HG03457 (cell line): Measurements from ENCODE around the gene GLB1L2.
"Not testable (repeated sequence)": the region's sequence is repeated elsewhere in the genome, so short reads cannot be mapped to it uniquely, and the experiment has no call there.

ENCODE experiments used
- ATAC-seq: cut with Tn5 transposase; IDR thresholded peaks from one replicate; pipeline ENCODE4 v1.9.1; 2021; ENCODE audit warnings: moderate number of reproducible peaks; ENCODE audit not compliant: unreplicated experiment

The GLB1L2 gene

GRCh38 chr11:134331354-134332188 lies at the start of gene GLB1L2:
Gene GLB1L2, plus strand, starts transcription at chr11:134331988. Its CDS starts 74 bp downstream, at chr11:134332062.
- ATAC-seq: peak; percentile 60

GRCh38 chr11:134282121-134283045 lies 49.4 kb upstream of the GLB1L2 start:
- no peak for ATAC-seq

DNA sequence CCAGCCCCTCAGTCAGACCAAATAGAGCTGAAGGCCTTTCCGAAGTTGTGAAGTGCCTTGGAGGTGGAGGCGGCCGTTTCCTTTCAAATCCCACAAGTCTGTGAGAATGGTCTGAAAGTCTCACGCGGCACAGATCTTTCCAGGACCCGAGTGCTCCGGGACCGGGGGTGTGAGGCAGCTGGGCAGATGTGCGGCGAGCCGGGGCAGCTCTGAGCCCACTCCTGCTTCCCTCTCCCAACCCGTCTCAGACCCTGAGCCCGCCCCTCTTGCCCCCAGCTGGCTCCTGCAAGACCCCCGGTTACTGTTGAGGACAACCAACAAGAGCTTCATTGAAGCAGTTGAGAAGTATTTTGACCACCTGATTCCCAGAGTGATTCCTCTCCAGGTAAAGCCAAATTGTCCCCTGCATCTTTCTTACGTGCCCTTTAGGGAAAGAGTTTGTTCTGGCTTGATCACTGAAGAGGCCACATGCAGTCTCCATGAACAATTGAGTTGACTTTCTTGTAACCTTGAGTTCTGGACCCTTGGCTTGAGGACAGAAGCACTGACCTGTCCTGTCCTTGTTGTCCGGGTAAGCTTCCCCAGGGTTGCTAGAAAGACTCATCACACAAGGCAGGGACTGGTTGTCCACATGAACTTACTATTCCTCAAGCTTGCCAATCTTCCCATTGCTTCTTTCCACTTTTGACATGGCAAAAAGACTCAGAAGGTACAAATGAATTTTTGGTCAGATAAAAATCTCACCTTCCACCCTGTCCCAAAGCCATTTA lies 48.1 kb upstream of the GLB1L2 start:
- no peak for ATAC-seq

DNA sequence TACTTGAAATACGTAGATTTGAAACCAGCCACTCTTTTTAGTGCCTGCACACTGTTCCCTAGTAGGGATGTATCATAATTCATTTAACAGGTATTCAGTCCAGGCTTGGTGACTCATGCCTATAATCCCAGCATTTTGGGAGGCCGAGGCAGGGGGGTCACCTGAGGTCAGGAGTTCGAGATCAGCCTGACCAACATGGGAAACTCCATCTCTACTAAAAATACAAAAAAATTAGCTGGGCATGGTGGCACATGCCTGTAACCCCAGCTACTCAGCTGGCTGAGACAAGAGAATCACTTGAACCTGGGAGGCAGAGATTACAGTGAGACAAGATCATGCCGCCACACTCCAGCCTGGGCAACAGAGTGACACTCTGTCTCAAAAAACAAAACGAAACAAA lies 47.4 kb upstream of the GLB1L2 start:
- ATAC-seq: not testable (repeated sequence)

GRCh38 chr11:134287561-134287960 lies 44.2 kb upstream of the GLB1L2 start:
- ATAC-seq: no peak

DNA sequence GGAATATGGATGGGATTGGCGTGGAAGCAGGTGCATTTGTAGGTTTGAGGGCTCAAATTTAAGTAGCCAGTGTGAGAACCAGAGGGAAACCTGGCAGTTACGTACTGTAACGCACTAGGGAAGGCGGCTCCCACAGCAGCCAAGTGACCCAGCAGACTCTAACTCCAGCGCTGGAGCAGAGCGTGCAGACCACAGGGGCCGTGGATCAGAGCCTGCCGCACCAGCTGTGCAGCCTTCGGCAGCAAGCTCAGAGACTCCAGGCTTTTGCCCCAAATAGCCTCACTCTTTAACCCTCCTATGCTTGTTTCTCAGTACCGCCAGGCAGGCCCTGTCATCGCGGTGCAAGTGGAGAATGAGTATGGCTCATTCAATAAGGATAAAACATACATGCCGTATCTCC lies 43.3 kb upstream of the GLB1L2 start:
- ATAC-seq: no peak

DNA sequence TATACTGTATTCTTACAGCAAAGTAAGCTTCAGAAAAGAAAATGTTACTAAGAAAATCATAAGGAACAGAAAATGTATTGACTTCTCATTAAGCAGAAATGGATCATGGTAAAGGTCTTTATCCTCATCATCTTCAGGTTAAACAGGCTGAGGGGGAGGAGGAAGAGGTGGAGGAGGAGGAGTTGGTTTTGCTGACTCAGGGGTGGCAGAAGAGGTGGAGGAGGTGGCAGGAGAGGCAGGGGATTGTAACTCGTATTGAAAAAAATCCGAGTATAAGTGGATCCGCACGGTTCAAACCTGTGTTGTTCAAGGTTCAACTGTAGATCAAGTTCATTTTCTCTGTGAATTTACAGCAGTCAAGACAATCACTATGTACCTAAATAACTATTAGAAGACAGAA lies 42.6 kb upstream of the GLB1L2 start:
- ATAC-seq: no peak

- no peak for ATAC-seq
Measured at GRCh38 chr11:134289789-134290188, 42.0 kb upstream of the GLB1L2 start.

DNA sequence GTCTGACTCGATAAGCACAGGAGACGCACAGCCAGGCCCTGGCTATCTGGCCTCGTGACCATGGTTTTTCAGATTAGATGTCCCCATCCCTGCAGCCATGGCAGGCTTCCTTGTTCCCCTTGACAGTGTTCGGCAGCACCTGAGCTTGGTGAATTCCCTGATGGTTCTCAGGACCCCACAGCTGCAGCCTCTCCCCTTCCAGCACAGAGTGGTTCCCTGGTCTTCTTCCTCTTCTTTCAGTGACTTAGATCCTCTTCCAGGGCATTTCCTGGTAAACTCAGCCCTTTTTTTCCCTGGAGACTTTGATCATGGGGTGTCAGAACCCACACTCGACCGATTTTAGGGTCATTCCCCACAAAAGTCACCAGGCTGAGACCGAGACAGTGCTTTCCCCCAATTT lies 41.1 kb upstream of the GLB1L2 start:
- no peak for ATAC-seq

GRCh38 chr11:134291196-134291595 lies 40.6 kb upstream of the GLB1L2 start:
- ATAC-seq: no peak

DNA sequence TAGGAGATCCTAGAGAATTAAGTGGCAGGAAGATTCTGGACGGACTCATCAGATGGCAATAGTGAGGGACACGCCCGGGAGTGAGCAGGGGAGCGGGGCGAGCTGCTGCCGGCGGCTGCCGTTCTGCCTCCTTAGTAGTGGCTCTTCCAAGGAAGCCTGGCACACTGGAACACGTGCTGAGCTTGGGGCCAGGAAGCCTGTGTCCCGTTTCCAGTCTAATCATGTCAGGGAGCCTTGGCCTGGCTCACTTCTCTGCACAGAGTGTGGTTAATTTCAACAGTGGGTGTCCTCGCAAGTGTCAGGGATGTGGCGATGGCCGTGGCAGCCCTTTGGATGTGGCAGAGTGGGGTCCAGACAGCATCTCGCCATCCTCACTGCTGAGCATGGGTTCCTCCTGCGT lies 39.1 kb upstream of the GLB1L2 start:
- no peak for ATAC-seq

DNA sequence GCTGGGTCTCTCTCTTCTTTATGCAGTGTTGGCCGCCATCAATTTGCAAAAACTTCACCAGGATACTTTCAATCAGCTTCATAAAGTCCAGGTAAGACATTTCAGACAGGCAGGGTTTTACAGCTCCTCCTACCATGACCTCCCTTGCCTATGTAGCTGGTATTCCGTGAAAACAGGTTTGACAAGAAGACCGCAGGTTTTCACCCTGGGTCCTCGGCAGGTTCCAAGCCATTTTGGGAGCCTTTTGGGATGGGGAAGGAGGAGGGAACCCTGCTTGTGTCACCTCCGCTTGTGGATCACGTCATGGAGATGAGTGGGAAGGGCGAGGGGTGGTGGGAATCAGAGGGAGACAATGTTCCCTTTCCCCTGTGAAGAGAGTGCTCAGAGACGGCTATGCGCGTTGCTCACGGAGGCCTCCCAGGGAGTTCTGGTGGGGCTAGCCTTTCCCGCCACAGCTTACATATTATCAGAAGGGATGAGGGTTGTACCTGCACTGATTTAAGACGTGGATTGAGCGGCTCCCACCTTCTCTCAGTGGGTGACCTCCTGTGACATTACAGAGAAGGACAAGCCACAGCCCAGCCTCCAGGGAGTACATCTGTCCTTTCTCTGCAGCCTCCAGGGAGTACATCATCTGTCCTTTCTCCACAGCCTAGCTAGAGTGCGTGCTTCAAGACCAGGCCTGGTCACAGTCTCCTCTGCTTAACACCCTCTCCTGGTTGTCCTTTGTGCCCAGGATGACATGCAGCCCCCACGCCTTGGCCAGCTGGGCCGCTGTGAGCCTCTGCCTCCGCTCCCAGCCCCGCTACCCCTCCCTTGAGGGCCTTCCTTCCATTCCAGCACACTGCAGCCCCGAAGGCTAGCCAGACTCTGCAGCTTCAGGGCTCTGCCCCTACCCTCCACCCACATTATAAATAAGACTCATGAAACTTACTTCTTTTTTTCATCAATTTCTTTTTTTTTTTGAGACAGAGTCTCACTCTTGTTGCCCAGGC lies 38.4 kb upstream of the GLB1L2 start:
- no peak for ATAC-seq

DNA sequence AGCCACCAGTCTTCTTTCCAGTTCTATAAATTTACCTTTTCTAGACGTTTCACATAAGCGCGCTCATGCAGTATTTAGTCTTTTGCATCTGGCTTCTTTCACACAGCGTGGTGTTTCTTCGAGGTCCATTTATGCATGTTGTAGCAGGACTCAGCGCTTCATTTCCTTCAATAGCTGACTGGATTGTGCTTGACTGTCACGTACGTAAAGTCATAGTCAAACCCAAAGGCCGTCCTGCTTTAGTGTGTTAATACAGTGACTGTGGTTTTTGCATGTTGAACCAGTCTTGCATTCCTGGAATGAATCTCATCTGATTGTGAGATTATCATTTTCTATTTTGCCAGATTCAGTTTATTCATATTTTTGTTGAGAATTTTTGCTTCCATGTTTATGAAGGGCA lies 37.1 kb upstream of the GLB1L2 start:
- ATAC-seq: no peak

- no peak for ATAC-seq
Measured at GRCh38 chr11:134312223-134312622, 19.6 kb upstream of the GLB1L2 start.

DNA sequence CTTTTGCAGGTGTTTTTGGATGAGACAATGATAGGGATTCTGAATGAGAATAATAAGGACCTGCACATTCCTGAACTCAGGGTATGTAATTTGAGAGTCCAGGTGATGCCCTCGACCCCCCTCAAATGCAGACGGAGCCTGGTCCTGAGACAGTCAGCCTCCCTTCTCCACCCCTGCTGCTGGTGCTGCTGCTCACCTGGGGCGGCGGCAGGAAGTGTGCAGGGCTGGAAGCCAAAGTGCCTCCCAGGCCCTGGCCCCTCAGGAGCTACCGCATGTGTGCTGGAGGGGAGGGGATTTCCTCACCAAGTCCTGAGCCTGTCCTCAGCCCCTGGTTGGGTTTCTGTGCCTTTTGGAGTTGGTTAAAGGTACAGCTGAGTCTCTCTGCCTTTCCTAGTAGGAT lies 19.0 kb upstream of the GLB1L2 start:
- ATAC-seq: no peak

GRCh38 chr11:134313379-134313778 lies 18.4 kb upstream of the GLB1L2 start:
- no peak for ATAC-seq

DNA sequence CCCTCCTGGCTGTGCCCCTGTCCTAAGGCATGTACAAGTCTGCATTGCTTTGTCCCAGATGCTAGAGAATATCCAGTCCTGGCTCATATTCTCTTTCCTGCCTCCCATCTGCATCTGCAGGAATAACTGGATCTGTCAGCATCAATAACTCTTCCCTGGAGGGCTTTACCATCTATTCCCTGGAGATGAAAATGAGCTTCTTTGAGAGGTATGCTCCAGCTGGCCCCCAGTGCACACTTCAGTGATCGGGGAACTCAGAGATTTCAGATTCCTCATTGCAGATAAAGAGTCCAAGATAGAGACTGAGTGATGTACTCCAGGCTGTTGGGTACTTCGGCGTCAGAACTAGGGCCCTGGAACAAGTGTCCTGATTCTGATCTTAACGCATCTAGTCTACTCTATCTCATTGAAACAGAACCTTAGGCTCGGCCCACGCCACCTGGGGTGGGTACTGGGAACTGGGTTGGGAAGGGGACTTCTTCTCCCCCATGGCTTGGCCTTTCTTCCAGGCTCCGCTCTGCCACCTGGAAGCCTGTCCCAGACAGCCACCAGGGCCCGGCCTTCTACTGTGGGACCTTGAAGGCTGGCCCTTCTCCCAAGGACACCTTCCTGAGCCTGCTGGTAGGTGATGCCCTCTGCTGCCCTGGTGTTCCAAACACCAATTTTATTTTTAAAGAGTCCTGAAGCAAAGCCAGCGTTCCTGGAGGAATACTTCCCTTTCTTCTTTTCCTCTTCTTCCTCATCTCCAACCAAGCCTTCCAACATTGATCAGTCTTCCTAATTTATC lies 17.8 kb upstream of the GLB1L2 start:
- no peak for ATAC-seq

DNA sequence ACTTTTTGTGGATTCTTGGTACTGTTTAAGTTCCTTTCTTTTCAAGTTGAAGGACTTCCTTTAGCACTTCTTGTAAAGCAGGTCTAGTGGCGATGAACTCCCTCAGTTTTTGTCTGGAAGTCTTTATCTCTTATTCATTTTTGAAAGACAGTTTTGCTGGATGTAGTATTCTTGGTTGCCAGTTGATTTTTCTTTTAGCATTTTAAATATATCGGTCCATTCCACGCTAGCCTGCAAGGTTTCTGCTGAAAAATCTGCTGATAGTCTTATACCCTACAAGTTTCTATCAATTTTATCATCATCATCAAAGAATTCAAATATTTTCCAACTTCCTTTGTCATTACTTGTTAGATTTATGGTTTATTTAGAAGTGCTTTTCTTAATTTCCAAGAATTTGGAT lies 14.7 kb upstream of the GLB1L2 start:
- no peak for ATAC-seq

- not testable (repeated sequence) for ATAC-seq
Measured at GRCh38 chr11:134321373-134321772, 10.4 kb upstream of the GLB1L2 start.
